GM19372 (cell line): ENCODE results near the gene PSMB7.

Source experiments
- ATAC-seq: cut with Tn5 transposase; IDR thresholded peaks from one replicate; pipeline ENCODE4 v1.9.1; 2021; ENCODE audit warnings: mild to moderate bottlenecking, low read depth, moderate library complexity; ENCODE audit not compliant: unreplicated experiment

The PSMB7 gene

DNA sequence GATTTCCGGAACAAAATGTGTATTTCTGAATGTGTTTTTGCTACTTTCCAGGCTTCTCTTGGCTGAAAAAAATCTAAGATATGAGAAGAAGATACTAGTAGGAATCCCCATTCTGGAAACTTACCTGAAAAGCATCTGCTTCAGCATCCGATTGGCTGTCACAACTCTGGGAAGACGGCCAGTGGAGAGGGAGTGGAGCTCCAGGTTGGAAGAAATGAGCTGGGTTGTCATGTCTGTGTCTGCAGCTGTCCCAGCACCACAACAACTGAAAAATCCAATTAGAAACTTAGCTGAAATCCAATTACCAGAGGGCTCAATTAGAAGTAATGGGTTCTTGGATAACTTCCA, 3.0 kb downstream of the PSMB7 start:
- ATAC-seq, result no peak

DNA sequence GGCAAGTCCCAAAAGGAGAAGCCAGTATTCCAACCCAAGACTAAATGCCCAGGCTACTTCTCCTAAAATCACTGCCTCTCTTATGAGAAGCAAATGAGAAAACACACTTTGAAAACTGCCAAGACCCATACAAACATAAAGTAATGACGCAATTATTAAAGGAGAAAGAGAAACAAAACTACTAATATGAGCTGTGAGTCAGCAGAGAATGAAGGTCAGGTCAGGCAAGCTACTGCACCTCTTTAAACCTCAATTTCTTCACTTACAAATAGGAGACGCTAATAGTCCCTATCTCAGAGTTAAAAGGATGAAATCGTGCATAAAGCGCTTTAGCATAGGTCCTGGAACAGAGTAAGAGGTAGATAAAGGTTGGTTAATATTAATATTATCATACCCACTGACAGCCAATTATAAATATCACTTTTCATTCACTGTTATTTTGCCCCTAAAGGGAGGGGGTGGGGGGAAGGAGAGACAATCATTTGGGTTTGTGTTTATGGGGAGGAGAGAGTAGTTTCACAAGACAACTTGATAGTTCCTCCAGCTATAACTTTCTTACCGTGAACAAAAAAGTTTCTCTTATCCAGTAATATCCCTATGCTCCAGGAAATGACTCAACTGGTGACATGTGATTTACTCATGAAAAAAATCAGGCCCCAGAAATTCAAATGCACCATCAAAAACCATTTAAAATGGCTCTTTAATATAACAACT, 3.6 kb downstream of the PSMB7 start:
- no peak for ATAC-seq

DNA sequence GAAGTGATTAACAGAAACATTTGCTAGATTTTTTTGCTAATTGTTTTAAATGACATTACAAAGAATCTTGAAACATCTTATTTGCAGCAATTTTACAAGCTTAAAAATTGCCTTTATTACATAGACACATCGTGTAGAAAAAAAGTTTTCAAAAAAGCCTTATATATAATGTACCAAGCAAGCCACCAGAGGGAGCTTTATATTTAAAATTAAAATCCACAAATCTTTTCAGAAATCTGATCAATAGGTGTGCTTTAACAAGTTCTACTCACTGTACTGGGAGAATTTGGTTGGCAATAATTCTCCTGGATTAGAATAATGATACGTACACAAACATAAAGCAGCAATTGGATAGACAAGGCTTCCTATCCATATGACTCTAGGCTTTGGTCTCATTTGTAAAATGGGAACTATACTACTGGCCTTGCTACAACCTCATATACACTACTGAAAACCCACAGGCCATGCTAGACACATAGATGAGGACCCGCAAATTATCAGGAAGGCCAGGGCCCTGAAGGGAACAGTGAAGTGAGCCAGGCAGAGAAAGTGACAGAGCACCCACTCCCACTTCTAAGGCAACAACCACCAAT, 4.8 kb downstream of the PSMB7 start:
- no peak for ATAC-seq

DNA sequence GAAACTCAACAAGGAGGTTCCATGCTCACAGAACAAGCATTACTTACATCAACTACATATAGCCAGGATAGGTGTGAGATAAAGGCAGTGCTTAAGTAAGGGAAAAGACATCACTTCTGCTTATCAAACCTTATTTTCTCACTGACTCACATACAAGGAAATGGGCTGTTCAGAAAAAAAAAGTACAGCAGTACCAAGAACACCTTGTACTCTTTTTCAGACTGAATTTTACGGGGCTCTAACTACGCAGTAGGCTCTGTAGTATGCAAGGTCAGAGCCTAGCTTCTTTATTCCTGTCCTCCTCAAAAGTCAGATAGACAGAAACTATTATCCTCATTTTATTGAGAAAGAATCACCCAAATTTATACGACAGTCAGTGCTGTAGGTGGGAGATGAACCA, 5.8 kb downstream of the PSMB7 start:
- ATAC-seq, result no peak

DNA sequence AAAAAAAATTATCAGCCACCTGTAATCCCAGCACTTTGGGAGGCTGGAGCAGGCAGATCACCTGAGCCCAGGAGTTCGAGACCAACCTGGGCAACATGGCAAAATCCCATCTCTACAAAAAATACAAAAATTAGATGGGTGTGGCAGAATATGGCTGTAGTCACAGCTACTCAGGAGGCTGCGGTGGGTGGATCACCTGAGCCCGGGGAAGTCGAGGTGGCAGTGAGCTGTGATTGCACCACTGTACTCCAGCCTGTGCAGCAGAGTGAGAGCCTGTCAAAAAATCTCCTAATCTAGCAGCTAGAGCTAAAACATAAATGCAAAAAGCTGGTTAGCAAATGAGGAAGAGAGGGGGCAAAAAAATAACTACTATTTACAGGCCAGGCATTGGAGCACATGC, 12.0 kb downstream of the PSMB7 start:
- ATAC-seq, result no peak

DNA sequence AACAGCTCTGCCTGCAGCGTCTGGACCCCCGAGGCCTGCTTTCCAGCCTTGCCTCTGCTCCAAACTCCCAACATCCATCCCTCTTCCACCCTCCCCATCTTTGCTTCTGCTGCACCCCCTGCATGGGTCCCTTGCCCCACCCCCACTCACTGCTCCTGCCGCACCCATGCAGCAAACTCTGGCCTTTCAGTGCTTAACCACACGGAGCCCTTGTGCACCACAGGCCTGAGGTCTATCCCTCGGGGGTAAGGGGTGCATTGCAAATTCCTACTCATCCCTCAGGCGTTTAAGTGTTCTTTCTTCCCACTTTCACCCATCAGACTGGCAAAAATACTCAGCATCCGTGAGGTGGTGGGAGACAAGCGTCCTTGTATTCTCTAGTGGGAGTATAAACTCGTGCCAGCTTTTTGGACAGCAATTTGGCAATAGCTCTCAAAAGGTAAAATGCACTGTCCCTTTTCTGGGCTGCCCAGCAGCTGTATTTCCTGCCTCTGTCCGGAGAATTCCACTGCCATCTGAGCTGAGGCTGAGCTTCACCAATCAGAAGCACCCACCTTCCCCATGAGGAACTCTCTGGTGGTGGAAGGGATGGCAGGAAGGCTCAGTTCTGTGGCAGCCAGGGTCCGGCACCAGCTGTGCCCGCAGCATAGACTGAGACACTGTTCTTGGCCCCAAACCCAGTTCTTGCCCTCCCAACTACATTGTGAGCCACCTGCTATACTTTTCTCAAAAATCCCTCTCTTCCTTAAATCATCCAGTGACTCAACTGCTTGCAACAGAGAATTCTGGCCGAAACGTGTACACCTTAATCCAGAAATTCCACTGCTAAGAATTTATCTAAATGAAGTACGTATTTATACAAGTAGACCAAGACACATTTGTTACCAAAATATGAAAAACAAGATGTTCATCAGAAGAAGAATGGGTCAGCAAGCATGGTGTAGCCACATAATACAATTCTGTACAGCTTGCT, 15.0 kb downstream of the PSMB7 start:
- ATAC-seq, result no peak

DNA sequence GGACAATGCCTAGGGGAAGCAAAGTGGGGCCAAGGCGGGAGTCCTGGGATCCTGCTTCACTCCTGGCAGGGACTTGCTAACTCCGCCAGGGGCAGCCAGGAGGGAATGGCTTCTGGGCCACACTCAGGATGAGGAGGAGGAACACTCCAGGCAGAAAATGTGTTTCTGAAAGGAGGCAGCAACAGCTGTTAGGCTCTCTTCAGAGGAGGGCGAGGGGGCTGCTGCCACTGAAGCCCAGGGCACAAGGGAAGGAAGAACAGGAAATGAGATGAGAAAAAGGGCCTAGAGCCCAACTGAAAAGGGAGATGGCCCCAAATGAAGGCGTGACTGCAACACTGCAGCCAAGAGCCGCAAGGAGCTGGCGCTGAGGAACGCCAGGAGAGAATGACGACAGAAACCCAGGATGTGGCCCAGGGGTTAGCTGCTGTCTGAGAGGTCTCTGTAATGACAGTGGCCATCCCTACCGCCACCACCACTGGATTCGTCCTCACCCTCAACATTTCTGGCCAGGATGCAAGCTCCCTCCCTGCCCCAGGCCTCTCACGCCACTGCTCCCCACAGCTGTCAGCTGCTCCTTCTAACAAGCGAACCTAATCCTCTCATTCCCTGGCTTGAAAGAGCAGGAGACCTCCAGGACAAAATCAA, 15.8 kb downstream of the PSMB7 start:
- ATAC-seq, result no peak

DNA sequence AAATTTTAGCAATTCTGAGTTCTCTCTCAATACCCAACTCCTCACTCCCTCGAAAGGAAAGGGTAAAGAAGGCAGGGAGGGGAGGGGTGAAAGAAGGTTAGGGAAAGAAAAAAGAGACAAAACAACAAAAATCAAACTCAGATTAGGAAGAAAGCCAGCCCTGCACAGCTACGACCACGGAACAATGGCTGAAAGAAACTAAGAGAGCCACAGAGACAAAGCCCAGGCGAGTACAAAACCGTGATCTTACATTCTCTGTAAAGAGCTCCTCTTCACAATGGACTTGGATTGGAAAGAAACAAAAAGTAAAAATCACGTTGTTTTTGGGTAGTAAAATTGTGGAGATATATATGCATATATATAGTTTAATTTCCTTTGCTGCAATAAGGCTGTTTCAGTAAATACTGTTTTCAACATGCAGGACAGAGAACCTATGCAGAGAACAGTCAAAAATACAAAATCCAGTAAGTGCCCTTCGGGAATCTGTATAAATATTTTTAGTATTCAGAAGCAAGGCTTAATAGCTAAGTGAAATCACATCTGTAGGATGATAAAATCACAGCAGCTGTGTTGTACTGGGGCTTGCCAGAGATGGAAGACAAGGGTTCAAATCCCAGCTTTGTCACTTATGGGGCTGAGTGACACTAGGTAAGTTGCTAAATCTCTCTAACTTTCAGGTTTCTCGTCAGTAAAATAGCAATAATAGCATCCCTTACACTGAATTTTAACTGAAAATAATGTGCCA, 16.9 kb downstream of the PSMB7 start:
- no peak for ATAC-seq

DNA sequence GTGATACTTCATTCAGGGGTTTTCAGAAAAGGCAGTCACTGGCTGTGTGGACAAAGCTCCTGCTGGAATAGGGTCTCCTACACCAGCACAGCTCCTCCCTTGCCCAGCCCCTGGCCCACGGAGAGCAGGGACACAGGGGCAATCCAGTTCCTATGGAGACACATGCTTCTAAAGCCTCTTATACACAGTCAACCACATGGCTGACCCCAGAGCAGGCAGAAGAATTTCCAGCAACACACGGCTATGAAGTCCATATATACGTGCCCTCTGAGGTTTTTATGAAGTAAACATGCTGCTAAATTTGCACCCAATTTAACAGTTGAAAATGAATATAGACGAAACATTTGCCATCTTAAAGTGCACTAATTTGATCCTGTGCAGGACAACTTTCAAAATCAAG, 19.4 kb downstream of the PSMB7 start:
- no peak for ATAC-seq

DNA sequence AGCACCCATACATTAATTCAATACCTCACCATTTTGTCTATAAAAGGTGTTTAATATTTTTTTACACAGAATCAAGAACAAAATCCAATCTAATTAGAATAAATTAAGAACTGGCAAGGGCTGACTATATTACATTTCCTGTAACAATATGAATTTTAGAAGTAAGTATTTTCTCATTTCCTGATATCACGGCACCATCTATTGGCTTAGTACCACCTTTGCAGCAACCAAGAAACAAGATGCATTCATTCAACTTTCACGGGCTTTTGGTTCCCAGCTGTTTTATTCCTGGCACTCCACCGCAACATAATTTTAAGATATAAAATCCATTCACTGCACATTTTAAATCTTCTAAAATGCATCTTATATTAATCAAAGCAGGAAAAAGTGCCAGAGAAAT, 20.6 kb downstream of the PSMB7 start:
- no peak for ATAC-seq

DNA sequence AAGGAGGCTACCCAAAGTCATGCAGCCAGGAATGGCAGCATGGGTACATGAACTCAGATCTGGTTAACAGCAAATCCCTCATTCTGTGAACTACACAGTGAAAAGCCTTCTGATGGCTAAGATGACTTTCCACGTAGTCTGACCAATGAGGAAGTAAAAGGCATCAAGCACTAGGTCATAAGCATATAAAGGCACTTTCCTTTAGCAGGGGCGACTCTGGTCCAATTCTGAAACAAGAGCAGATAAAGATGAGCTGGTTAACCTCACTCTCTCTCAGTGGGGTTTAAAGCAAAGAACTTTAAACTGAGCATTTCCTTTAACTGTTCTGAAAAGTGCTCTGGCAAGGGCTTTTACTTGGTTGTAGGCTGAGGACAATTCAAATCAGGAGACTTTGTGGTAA, 21.1 kb downstream of the PSMB7 start:
- no peak for ATAC-seq

DNA sequence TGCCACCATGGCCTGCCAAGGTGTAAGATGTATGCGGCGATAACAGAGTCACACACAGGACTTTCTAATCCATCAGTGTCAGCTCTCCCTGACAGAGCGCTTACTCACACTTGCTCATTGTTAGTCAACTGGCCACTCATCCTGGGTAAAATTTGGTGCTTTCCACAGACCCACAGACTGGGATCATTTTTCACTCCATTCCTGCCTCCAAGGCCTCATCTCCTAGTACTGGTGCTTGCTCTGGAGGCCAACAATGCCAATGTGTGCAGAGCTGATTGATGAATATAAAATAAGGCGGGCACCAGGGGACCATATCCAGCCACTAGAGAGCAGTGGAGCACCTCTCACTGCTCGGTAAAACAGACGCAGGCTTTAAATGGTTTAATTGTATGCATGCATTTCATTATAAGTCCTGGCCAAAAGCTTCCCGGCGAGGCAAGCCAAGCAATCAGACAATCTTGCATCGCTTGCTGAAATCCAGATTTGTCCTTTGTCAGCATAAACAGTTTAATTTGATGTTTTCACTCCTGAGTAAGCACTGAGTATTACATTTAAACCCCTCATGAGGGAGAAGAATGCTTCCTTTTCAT, 22.3 kb downstream of the PSMB7 start:
- no peak for ATAC-seq

DNA sequence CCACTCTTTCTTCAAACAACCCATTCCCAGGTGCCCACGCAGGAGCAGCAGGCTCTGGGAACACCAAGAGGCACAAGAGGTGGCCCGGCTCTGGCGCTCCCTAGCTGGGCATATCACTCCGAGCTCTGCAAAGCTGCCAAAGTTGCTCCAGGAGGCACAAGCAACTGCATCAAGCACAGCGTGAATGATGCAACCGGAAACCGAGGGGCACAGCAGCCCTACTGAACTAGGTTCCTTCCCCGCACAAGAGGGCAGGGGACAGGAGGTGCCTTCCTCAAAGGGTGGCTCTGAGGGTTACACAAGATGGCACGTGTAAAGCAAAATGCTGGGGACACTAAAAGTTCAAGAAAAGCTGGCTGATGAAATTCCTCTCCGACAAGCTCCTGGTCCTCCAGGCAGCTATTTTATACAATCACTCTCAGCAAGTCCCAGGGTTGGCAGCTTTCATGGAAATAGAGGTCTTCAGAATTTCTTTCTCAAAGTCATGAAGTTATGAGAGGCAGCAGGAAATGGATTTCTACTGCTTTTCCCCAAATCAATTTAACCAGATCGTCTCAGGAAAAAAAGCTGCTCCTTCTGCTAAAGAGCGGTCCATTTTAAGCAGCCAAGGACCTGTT, 22.9 kb downstream of the PSMB7 start:
- no peak for ATAC-seq

DNA sequence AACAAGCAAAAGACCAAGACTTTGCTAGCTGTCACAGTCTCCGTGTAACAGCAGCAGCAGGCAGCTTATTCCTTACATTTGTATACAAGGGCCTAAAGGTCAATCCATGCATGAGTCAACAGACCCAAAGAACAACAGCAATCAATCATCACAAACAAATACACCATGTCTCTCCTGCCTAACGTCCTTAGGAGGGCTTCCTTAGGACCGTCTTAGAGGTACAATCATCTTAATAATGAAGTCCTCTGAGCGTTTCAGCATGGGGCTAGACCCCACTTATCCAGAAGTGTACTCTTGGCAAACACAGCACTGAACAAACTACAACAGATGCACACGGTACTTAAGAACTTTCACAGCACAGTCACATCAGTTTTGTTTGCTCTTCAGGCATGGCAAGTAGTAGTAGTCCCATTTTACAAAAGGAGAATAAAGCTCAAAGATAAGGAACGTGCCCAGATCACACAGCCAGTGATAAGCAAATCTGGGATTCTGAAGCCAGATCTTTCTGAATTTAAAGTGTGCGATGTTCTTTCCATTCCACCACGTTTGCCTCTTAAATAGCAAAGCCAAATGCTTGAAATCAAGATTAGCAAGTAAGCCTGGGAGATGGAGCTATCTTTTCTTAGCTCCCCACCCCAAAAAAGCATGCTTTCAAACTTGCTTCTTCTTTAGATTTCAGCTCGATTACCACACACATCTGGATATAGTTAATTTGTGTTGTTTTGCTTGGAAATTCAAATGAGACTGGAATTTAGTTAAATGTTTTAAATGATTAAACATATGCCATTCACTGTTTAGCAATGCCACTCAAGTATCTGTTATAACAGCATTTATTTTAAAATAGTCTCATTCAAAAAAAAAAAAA, 24.2 kb downstream of the PSMB7 start:
- no peak for ATAC-seq

DNA sequence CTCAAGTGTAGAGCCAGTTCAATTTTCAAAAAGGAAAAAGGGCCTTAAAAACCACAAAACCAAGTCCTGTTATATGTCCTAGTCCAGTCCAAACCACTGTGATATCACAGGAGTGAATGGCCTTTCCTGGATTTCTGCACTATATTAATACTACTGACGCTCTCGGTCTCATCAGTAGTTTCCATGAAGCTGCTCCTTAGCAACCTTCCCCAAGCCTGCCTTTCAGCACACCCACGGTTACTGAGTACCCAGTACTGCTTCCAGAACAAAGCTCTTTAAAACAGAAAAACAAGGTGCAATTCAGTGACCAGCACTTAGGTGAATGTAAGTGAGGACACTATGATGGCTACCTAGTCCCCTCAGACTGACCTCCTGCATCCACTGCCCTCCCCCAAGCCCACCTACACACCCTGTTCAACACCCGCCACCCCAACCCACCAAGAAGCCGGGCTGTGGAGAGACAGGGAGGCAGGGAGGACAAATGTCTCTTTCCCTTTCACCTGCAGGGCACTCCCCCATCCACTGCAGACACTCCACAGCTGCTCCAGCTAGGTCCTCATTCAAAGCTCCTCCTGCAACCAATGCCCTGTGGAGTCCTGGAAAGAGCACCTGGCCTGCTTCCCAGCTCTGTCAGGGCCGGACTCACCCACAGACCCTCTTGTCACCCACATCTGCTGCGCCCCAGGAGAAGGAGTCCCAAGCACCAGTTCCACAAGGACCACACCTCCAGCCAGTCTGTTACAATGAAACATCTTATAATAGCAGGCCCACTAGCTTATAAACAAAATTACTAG, 25.9 kb downstream of the PSMB7 start:
- no peak for ATAC-seq

DNA sequence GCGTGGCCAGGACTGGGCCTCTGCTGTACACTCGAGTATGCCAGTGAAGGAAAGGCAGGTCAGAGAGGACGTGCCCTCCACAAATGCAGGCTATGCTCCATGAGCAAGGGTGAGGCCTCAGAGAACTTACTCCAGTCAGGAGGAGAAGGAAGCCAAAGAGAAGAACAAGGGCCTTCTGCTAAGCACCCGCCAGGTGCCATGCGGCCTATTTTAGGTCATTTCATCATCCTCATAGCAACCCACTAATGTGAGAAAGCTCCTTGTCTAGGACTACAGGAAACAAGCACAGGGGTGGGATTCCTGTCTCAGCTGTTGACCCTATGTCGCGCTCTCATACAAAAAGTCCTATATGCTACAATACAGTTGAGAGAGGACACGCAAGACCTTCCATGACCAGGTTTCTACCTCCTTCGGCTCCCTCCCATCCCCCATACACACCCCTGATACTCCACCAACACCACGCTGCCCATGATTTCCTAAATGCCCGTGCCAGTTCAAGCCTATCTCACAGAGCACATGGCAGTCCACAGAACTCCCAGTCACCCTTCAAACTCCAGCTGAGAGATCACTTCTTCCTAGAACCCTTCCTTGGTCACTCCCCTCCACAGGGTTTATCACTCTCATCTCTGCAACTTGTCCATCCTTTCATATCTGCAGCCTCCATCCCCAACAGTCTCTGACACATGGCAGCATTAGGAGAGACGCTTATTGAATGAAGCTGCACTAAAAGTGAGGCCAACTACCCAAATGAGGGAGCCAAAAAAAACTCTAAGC, 26.8 kb downstream of the PSMB7 start:
- no peak for ATAC-seq

DNA sequence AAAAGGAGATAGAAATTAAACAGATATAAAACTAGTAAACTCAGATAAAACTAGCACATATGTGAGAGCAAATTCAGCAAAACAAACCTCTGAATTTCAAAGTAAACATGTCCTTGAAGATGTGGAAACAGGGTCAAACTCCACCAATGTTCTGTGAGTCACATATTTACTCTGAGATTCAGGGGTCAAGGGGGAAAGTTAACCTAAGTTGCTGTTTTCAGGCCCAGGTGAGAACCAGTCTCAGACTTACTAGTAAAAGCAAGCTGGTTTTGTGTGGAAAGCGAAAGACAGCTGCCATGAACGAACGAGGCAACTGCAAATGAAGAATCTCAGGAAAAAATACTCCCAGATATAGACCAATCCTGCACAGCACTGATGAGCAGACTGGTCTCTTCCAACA, 29.0 kb downstream of the PSMB7 start:
- ATAC-seq, result no peak
